ENCODE data around the gene RAI1. TPM values are rescaled to one million over a fixed set of nuclear protein-coding genes. Genes with fewer than 3 reads are reported as not detected.
A peak's percentile ranks its signal among the peaks of the same experiment; 100 is the strongest.

Gene RAI1
- total and polyA plus RNA-seq, 2 of the 8 experiments (the other 6 are each of a cell fraction or from before 2014, with no cell fraction given) = 0.39 to 1.2 TPM

- CTCF ChIA-PET (ENCODE audit: partially characterized antibody) = interaction anchor here (0.6 to 2.7 kb wide), 17 partner anchors 8 to 254 kb away, joined by 3 to 12 read pairs (median 4); no protein-coding TSS in a partner anchor
- Histone ChIP-seq H3K27ac (ENCODE audit: low read depth, low read length) (no peak overlapping the region), H2BK20ac (ENCODE audit: low read length) (0 out of 2 replicates have a peak overlapping the region, but pooled peaks have one; percentile 6), H3K18ac (ENCODE audit: extremely low read depth, low read length) (peak overlapping the region; percentile 48), H3K27me3 (replicated peaks in 1 of 4; ENCODE audit: control insufficient read depth in 3 of 4, extremely low read depth in 1 of 4, insufficient read depth in 3 of 4, low read length in 3 of 4) (peaks cover 77 to 96% (median 94%) of the 10 kb centered on the region in 4 experiments), H3K79me2 (ENCODE audit: control insufficient read depth in 1 of 2, insufficient read depth in 2 of 2, low read length in 2 of 2) (no peaks in the 10 kb centered on the region), H3K56ac (replicated peaks; ENCODE audit: insufficient read length, low read depth, low read length) (no peak overlapping the region), H4K20me1 (replicated peaks in 1 of 2; ENCODE audit: control insufficient read depth in 1 of 2, insufficient read depth in 2 of 2, low read length in 2 of 2) (peaks cover 3 to 6% of the 10 kb centered on the region in 2 experiments), H3K4ac (replicated peaks; ENCODE audit: insufficient read length, low read depth, low read length) (no peak overlapping the region), H4K8ac (ENCODE audit: extremely low read depth, insufficient read depth, low read length) (peak overlapping the region; percentile 45; the same call in 1 of the 2 replicates), H4K91ac (replicated peaks; ENCODE audit: insufficient read length, low read length) (no peak overlapping the region), H3K23ac (ENCODE audit: insufficient read length) (no peak overlapping the region), H3K4me1 (replicated peaks in 1 of 4; ENCODE audit: control insufficient read depth in 3 of 4, insufficient read depth in 4 of 4, low read length in 3 of 4) (peaks cover 4 to 38% (median 27%) of the 10 kb centered on the region in 4 experiments), H2BK120ac (replicated peaks; ENCODE audit: low read depth, low read length) (no peak overlapping the region), H2BK12ac (ENCODE audit: low read depth, low read length) (no peak overlapping the region), H3K14ac (ENCODE audit: insufficient read length) (no peak overlapping the region), H3K79me1 (ENCODE audit: low read depth, low read length) (no peaks in the 10 kb centered on the region), H3K4me3 (ENCODE audit: extremely low read depth in 1 of 4, insufficient read depth in 2 of 4, low read depth in 3 of 4, low read length in 4 of 4) (peak overlapping the region; percentile 34 to 71 (median 38)), H3K4me2 (ENCODE audit: insufficient read depth in 1 of 2, low read depth in 2 of 2, low read length in 2 of 2) (peak overlapping the region; percentile 77 to 85), H3K36me3 (ENCODE audit: control insufficient read depth in 2 of 4, insufficient read depth in 4 of 4, low read length in 3 of 4) (peaks cover 0 to 7% (median 0%) of the 10 kb centered on the region in 4 experiments; a peak in 1 of 8 replicates), H2BK5ac (ENCODE audit: low read depth, low read length) (no peak overlapping the region), H3K9ac (replicated peaks in 1 of 4; ENCODE audit: extremely low read depth in 1 of 4, low read depth in 3 of 4, low read length in 3 of 4) (no peak overlapping the region), H2AFZ (ENCODE audit: low read length) (no peak overlapping the region; the same call in 1 of the 2 replicates), H2BK15ac (ENCODE audit: low read length) (peak overlapping the region; percentile 46; the same call in 1 of the 2 replicates), H2AK5ac (ENCODE audit: low read depth, low read length) (peak overlapping the region; percentile 4; the same call in 1 of the 2 replicates), H4K5ac (ENCODE audit: insufficient read length, low read depth, low read length) (no peak overlapping the region), H3K9me3 (ENCODE audit: insufficient read depth in 2 of 2, low read depth in 1 of 2, low read length in 1 of 2) (no peaks in the 10 kb centered on the region), H3K23me2 (ENCODE audit: low read depth, low read length) (peaks cover 5% of the 10 kb centered on the region; the same call in 1 of the 2 replicates)
- FAIRE-seq = no peak
- WGBS, 2 experiments (ENCODE audit: extremely low coverage in 1 of 2, insufficient coverage in 1 of 2, insufficient read length in 1 of 2, insufficient replicate concordance in 2 of 2, low coverage in 1 of 2, low lambda C conversion rate in 2 of 2, missing lambda C conversion rate in 1 of 2) = 3% methylated on average over 36 of the region's 57 CpGs; no CpG with 5 or more reads in 1 of the 2 experiments
- TF ChIP-seq SUZ12 (IDR thresholded peaks at IDR 0.05; ENCODE audit: low read length) (peak; percentile 67), EZH2 (IDR thresholded peaks at IDR 0.05; ENCODE audit: low read depth, low read length, severe bottlenecking) (peak; percentile 86), ASH2L (IDR thresholded peaks at IDR 0.05; ENCODE audit: low read length) (peak; percentile 31), KDM1A (IDR thresholded peaks at IDR 0.05; ENCODE audit: borderline replicate concordance, low read length) (no peak), CREB1 (IDR thresholded peaks at IDR 0.05) (peak; percentile 16; the same call in 1 of the 2 replicates), SIN3A (conservative IDR thresholded peaks at IDR 0.05 in 1 of 2, IDR thresholded peaks at IDR 0.05 in 1 of 2; ENCODE audit: low read depth in 1 of 2, low read length in 2 of 2) (no peak), RBBP5 (IDR thresholded peaks at IDR 0.05; ENCODE audit: borderline replicate concordance, low read depth, low read length) (no peak), KDM4A (IDR thresholded peaks at IDR 0.05; ENCODE audit: low read depth, low read length, severe bottlenecking) (peak; percentile 64)
- POLR2A ChIA-PET (ENCODE audit: partially characterized antibody) = interaction anchor here (0.7 to 4.1 kb wide), 11 partner anchors 10 to 127 kb away, joined by 3 to 21 read pairs (median 4); no protein-coding TSS in a partner anchor
- no peak for DNase-seq (ENCODE audit: low read depth in 1 of 2, low spot score in 2 of 2)
These were observed 1.8 kb downstream of the RAI1 start for GRCh38 chr17:17682737-17683680.

Measured in H1 (cell line).